GM18951 (cell line): ENCODE results near the gene MLLT10.

Experiments used
- POLR2A ChIP-seq: IDR thresholded peaks from 4 replicates; pipeline ENCODE4 v1.6.1; 2011; ENCODE audit warnings: mild to moderate bottlenecking; ENCODE audit not compliant: insufficient read length, insufficient read depth; ENCODE audit errors: extremely low read depth
- in situ Hi-C: fragments of 300-500 bp; cut with MboI; formaldehyde crosslinking; loops from one replicate; pipeline ENCODE4 v1.12.0; 2022; ENCODE audit warnings: low sequenced_read_pairs, mixed read lengths, inconsistent platforms; ENCODE audit not compliant: unreplicated experiment

Gene MLLT10

DNA sequence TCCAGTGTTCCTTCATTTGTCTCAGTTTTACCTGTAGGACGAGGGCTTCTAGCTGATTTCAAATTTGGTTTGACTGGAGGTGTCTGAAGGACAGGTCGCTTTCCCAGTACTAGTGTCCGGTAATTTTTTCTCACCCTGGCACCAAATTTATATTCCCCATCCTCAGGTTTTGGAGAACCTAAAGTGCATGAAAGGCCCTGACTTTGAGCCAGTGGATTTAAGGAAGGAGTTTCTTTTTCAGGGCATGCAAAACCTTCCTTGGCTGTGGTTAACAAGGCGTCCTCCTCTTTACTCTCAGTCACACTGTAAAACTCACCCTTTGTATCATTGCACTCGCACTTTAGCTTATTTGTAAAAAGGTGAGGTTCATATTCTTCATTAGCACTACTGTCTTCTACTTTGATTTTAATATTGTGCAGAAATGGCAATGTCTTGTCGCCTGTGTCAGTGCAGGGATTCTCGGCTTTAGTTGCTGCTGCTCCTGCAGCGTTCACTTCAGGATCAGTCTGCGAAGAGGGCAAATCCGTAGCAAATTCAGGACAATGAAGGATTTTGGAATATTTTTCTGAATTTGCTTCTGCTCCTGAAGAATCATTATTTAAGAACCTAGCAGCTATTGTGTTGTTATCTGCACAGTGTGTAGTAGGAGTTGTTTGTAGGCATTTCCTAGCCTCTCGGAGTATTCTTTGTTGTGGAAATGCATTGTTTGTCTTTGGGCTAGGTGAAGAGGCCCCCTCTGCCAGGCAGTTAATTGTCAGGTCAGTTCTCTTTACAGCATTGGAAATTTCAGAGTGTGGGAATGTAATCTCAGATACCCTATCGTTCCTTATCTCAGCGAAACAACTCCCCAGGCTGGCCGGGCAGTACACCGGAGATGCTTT is 18.4 kb upstream of the MLLT10 start:
- in situ Hi-C loops: no loop called here
- no peak for TF ChIP-seq POLR2A

DNA sequence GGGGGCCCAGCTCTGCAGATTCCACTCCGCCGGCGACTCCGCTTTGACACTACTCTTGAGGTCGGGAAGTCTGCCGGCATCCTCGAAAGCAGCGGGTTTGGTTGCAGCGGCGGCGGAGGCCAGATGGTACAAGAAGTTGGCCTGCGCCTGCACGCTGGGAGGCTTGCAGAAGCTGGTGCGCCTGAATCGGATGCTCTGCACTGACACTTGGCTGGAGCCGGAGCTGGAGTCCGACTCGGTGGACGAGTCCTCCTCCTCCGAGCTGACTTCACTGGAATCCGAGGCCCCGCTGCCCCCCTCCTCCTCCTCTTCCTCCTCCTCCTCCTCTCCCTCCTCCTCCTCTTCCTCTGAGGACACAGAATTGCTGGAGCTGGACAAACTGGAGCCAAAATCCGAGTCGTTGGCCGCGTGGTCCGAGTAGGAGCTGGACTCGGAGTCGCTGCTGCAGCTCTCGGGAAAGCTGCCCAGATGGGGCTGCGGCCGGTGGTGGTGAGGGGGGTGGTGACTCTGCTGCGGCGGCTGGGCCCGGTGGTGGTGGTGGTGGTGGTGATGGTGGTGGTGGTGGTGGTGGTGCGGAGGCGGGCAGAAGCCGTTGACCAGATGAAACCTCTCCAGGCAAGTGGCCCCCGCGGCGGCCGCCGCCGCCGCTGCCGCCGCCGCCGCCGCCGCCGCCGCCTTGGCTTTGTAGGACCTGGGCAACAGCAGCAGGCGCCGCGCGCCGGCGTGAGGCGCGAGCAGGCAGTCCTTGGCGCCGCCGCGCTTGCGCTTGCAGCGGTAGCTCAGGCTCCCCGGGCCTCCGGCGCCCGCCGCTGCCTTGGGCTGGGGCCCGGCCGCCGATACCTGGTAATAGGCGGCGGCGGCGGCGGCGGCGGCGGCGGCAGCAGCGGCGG is 17.5 kb upstream of the MLLT10 start:
- in situ Hi-C loops: no loop called here
- TF ChIP-seq POLR2A: no peak

- in situ Hi-C loops: no loop called here
Measured at GRCh38 chr10:21517134-21518031, 16.6 kb upstream of the MLLT10 start.

DNA sequence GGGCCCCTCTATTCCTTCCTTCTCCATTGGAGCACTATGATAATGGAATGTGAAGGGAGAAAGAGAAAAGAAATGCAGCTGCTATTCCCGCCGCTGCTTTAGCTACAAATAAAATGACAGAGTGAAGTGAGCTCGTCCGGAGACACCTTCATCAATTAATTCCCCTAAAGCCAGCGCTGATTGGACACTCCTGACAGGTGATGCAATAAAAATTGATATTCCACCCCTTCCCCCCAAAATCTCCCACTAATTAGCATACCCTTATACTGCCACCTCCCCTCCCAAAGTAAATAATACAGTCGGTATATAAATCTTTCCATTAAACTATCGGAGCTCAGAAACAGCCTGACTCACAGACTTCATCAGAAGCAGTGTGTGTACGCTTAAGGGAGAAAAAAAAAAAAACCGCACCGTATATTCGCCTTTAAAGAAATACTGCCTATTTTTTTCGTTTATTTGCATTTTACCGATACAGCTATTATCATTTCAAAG is 15.8 kb upstream of the MLLT10 start:
- no peak for TF ChIP-seq POLR2A
- in situ Hi-C loops: no loop called here

More at GRCh38 chr10:21517134-21518031, 16.6 kb upstream of the MLLT10 start:
- TF ChIP-seq POLR2A: no peak

DNA sequence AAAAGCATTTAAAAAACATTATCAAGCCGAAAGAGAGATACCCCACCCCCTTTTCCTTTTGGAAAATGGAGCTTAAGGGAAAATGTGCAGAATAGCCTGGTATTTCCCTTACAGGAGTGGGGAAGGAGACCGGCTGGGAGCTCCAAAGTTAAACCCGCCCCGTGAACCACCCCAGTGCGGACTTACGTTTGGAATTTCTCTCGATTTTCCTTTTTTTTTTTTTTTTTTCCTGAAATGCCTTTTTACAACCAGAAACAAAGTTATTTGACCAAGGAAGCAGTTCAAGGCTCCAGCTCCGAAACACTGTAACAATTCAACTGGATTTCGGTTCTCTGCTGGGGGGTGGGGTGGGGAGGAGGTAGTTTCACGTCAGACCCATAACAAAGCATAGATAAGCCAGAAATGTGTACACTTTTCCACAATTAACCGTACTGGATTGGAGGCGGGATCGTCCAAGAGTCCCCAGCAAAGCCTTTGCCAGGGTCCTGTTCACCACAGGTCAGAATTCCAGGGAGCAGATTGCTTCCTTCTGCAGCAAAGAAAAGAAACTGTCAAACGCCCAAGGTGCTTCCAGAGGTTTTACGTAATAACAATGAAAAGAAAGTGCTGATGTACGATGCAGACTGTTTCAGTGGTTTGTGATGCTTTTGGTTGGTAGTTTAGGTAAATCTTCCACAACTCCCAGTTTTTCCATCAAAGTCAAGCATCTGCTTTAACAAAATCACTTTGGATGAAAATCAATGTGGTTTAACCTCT is 15.2 kb upstream of the MLLT10 start:
- in situ Hi-C loops: no loop called here
- TF ChIP-seq POLR2A: no peak

DNA sequence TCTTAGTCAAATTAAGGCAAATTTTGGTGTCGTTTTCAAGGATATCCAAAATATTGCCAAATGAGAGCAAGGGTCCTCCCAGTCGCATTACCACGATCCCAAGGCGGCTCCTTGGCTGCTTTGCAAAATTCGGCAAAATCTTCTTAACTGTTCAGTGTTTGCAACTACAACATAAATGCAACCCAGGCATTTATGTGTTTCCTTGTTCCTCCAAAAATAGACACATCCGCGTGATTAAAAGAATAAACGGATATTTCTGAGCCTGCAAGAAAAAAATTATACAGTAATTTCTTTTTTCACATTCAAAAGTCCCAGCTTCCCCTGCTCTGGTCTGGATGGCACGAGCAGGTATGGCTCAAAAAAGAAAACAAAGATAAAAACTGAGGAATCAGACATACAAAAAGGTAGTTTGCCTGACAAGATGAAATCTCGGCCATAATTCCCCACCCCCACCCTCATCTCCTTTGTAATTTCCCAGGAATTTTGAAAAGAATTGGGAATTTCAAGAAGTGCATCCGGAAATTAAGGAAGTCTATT is 14.6 kb upstream of the MLLT10 start:
- no peak for TF ChIP-seq POLR2A
- in situ Hi-C loops: no loop called here

DNA sequence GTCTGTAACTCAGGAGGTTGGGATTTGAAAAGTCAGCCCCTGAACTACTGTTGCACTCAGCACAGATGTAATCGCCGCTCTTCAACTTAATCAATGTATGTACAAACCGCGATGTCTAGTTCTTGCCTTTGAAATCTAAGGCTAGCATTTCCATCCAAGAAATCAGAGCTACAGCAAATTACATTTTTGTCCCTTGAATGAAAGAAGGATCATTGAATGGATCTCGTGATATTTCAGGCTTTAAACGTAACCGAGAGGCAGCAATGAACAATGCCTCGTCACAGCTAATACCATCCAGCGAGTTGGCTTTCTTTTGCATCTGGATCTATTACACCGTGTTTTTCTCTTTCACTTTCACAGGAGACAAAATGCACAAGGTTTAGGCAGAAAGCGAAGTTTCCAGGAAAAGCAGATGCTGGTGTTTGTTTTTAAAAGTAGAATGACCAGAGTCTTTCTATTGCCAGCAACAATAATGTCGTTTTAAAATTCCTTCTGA is 14.0 kb upstream of the MLLT10 start:
- no peak for TF ChIP-seq POLR2A
- in situ Hi-C loops: no loop called here

GRCh38 chr10:21520509-21520908 is 13.5 kb upstream of the MLLT10 start:
- no peak for TF ChIP-seq POLR2A
- in situ Hi-C loops: no loop called here

DNA sequence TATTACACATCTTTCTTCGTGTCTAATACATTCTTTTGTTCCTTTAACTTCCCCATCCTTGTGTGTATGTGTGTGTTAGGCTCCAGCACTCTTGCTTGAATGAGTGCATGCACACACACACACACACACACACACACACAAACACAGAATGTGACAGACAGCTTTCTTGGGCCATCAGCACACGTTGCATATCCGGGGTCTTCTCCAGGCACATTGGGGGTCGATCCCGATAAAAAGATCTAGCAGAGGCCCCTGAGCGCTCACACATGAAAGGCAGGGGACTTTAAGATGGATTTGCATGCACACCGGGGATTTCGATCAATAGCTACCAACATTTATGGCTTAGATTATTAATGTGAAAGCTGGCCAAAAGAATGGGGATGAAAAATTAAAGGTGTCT is 13.1 kb upstream of the MLLT10 start:
- no peak for TF ChIP-seq POLR2A
- in situ Hi-C loops: no loop called here

DNA sequence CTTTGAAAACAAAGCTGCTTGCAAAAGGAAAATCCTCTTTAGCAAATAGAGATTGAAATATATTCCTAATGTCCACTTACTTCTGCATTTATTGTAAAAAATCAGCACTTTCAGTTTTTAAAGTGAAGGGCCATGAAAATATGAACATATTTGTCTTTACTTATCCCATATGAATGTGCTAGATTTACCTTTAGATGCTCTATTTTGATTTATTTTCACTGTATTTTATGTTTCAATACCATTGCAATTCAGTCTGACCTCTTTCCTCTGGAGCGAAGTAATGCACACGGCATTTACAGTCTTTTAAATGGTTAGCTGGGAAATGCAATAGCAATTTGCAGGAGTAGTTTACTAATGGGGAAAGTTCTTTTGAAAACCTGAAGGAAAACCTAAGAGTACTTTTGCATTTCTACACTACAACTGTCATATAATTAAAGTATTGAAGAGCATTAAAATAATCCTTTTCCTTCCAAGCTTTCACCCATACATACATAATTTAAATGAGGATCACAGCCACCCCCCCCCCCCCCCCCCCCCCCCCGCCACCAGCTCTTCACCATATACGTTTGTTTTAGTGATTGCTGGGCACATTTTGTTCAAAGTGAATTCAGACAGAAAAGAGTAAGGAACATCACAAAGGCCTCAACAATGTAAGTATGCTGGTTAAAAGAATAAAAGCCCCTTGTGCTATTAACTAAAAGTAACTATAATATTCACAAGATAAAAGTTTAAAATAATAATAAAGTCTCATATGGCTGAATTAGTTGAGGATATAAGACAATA is 12.1 kb upstream of the MLLT10 start:
- in situ Hi-C loops: no loop called here
- TF ChIP-seq POLR2A: no peak
